GM19193 (cell line): Measurements from ENCODE around the gene RTP3.

ENCODE experiments used
- POLR2A ChIP-seq: IDR thresholded peaks from 4 replicates; pipeline ENCODE4 v1.6.1; 2011; ENCODE audit not compliant: insufficient read depth, insufficient read length; ENCODE audit errors: extremely low read depth

The RTP3 gene

DNA sequence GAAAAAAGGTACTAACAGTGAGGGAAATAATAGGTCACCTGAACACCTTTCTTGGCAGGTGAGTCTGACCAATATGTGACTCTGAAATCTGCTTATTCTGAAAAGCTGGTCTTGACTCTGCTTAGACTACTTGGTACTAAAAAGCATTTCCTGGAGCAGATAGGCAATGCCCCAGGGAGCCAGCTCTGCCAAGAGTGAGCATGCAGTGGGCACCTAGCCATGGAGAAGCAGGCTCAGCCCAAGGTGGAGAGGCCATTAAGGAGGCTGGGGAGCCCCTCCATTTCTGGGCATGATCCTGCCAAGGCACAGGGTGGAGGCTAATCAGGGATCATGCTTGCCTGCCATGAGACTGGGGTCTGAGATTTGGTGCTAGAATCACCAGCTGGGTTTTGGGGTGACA lies 31.5 kb upstream of the RTP3 start:
- TF ChIP-seq POLR2A, result no peak

DNA sequence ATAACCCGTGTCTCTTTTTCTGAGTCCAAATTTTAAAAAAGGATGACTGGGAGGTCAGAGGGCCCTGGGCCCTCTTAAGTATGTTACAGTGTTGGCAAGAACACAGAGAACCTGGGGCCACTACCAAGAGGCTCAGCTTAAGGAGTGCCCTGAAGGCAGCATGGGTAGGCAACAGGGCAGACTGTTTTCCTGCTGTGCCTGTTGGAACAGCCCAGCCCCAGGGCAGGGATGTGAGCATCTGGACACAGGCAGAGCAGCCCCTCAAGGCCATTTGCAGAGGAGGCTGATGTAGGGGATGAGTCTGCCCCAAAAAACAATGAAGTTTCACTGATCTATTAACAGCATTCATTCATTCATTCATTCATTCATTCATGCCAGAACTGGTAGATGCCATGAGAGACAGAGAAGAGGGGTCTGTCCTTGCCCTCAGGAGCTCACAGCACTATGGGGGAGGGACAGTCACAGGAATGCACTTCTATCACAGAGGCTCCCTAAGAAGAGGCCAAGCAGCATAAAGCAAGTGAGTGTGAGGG lies 30.8 kb upstream of the RTP3 start:
- no peak for TF ChIP-seq POLR2A

DNA sequence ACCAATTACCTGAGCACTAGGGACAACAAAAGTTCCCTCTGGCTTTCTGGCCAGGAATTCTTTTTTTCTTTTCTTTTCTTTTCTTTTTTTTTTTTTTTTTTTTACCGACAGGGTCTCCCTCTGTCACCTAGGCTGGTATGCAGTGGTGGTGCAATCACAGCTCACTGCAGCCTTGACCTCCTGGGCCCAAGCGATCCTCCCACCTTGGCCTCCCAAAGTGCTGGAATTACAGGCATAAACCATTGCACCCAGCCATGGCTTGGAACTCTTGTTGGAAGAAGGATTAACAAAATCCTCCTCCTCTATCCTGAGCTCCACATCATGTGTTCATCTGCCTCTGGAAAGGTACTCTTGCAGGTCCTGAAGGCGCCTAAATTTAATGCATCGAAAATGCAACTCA lies 30.2 kb upstream of the RTP3 start:
- TF ChIP-seq POLR2A, result no peak

DNA sequence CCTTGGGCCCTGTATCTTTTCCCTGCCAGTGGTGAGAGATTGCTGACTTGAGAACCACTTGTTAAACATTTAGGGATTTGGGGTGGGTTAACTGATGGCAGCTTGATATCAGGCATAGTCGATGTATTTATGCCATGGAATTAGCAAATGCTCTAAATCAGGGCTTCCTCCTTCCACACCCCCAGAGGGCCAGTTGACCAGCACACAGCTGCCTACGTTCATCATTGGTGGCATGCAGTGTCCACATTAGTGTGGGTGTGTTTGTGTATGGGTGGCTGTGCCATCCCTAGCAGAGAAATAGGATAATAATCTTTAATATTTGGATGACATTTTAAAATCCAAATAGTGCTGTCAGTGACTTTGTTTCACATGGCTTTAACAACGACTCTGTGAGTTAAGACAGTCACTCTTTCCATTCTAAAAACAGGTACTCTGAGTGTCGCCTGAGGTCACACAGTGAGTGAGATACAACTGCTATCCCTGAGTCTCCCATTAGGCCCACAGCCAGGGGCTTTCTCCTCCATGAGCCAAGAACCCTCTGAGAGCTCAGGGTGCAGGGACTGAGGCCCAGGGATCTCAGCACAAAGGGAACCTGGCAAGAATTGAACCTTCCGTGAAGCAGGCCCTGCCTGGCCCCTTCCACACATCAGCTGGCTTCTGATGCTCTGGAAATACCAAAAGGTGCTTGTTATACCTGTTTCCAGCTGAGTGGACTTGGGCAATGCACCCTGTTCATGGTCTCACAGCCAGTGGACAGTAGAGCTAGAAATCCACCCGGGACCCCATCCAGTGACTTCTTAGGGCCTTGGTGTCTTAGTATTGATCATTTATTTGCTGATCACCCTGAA lies 28.8 kb upstream of the RTP3 start:
- no peak for TF ChIP-seq POLR2A

DNA sequence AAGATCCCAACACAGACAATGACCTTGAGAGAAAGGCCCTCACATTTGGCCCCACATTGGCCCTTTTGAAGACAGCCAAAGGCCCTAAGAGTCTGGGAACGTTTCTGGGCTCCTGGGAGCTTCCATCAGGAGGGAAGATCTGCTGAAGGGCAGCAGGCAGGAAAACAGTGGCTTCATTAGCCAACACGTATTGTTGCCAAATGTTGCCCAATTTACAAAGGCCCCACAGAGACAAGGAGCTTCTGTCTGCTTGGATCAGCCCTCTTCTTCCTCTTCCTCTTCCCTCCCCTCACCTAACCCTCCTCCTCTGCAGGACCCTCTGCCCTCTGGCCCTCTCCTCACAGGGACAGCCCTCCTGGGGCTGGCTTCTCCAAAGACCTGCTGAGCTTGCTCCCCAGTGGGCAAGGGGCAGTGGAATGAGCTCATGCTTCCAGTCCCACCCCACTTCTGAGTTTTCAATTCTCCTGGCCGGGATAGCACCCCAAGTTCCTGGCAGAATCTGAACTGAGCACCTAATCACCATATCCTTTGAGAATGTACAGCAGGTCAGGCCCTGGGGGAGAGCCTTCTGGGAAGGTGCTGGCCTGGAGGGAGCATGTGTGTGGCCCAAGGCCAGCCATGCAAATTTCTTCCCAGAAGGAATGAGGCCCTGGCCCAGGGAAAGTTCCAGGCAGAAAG lies 28.0 kb upstream of the RTP3 start:
- TF ChIP-seq POLR2A, result no peak

DNA sequence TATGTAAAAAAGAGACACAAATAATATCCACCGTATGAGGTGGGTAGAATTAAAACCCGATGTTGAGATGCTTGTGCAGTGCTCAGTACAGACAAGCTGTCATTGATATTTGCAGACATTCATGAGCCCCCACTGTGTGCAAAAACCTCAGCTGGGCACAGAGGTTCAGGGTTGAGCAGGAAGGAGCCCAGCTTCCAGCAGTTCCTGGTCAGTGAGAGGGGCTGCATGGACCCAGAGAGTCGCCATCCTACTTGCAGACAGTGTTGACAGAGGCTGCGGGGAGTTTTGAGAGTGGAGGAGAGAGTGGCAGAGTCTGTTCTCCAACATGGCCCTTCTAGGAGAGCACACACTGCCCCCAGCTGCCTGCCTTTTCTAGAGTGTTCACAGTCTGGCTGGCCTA lies 26.9 kb upstream of the RTP3 start:
- TF ChIP-seq POLR2A, result no peak

DNA sequence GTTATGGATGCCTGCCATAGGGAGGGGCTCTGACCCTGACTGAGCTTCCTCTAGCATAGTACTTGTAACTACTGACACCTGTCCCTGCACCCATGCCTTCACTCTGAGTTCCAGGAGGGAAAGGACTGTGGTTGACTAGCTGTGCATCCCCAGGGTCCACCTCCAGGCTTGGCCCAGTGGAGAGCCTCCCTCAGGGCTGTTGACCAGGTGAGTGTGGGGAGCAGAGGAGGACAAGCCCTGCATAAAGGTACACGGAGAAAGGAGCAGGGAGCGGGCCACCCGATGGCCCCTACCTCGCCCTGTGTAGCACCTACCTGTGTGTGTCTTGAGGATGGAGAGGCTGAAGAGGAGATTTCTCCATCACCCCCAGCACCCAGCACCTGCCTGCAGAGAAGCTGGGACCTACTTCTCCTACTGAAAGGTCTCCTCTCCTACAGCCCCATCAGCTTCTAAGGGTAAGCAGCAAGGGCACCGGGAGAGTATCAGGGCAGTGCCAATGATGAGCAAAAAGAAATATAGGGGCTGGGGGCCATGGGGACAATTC lies 26.3 kb upstream of the RTP3 start:
- TF ChIP-seq POLR2A, result no peak

DNA sequence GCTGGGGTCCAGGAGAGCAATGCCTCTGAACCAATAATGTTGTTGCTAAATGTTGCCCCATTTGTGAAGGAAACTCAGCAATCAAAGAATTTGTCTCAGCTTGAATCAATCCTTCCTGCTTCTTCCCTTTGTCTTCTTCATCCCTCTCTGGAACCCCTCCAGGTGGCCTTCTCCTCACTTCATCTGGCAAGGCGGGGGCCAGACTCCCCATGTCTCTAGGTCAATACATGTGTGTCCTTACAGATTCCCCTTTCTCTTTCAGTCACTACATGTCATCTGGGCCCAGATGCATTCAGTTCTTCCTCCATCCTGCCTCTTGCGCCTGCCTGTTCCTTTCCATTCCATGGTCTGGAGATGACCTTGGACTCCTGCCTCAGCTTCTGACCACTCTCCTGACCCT lies 25.0 kb upstream of the RTP3 start:
- TF ChIP-seq POLR2A, result no peak

DNA sequence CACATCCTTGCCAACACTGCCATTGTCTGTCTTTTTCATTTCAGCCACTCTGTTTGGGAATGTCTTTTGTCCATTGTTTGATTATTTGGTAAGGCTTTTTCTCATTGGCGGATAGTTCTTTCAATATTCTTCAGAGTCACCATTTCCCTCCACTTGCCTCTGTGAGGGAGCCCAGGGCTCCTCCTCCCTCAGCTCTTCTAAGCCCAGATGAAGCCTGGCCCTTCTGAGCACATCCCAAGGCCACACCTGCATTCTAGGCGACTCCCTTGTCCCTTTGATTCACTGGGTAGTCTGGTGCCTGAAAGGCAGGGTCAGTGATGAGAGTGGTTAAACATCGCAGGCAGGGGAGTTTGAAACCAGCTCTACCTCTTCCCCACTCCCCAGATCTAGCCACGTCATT lies 20.6 kb upstream of the RTP3 start:
- no peak for TF ChIP-seq POLR2A

DNA sequence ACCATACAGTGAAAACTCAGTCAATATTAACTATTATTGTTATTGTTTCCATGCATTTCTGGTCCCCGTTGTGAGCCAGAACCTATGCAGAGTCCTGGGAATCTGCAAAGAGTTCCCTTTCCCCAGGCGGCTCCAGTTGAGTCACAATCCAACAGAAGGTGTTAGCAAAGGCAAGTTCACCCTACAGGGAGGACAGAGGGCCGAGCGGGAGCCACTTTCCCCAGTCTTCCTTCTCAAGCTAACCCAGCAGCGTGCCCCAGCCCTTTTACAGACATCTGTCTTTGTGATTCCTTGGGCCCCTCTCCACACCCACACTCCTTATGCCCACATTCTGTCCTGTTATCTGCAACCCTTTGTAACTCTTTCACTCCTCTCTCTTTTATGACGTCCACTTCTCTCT lies 20.0 kb upstream of the RTP3 start:
- TF ChIP-seq POLR2A, result no peak

DNA sequence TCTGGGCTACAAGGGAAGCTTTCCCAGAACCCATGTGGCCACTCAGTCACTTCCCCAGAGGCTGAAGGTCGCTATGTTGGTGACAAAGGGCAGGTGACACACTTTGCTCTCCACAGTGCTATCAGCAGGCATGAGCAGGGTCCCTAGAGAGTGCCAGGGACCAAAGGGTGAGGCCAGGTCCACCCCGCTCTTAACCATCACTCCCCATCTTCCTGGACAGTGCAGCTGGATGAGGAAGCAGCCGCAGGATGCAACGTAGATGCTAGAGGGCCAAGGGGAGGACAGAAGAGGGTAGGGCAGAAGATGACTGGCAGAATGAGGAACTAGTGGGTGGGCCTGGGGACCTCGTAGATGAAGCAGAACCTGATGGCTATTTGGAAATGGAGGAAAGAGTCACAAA lies 19.4 kb upstream of the RTP3 start:
- no peak for TF ChIP-seq POLR2A

DNA sequence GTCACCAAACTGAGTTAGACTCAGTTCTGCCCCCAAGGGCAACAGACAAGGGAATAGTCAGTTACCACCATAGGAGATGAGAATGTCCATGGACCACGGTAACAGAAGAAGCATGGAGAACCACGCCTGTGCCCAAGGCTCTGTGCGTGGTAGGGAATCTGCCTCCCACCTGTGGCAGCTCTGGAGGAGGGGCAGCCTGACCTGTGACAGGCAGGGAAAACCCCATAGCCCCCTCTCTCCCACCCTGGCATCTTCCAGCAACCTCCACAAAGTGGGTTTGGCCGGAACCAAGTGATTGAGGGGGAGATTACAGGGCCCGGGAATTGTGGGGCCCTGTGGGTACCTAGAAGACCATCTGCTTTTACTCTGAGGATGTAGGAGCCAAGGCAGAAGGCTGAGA lies 18.8 kb upstream of the RTP3 start:
- no peak for TF ChIP-seq POLR2A

DNA sequence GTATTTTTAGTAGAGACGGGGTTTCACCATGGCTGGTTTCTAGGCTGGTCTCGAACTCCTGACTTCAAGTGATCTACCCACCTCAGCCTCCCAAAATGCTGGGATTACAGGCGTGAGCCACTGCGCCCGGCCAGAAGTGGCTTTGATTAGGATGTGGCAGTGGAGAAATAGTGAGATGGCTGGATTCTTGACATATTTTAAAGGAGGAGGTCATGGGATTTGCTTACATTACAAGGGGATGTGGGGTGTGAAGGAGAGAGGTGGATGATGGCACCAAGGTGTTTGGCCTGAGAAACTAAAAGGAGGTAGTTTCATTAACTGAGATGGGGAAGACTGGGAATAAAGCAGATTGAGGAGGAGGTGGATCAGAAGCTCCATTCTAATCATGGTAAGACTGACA lies 18.1 kb upstream of the RTP3 start:
- no peak for TF ChIP-seq POLR2A

DNA sequence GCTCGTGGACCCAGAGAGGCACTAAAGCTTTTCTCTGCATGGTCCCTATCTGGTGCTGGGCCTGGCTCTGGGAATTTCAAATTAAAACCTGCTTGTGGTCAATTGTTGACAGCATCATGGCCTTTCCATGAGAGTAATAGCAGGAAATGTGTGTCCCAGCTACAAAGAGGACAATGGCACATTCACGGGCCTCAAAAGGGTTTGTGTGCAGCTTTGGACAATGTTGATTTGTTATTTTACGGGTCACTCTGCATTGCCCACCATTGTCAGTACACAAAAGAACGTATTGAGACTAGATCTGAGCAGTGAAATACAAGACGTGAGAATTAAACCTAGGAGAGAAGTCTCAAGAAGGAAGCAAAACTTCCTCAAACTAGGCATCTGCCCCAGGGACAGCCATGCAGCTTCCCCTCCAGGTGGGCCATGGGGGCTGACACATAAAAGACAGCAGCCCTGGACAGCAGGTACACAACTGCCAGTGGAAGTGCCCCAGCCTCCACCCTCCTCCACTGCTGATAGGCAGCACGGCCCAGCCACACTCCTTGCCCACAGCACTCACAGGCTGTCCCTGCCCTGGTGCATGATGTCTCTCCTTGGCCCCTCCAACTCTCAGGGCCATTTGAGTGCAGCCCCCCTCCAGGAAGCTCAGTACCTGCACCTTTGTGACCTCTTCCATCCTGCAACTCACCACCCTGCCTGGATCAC lies 17.1 kb upstream of the RTP3 start:
- TF ChIP-seq POLR2A, result no peak

DNA sequence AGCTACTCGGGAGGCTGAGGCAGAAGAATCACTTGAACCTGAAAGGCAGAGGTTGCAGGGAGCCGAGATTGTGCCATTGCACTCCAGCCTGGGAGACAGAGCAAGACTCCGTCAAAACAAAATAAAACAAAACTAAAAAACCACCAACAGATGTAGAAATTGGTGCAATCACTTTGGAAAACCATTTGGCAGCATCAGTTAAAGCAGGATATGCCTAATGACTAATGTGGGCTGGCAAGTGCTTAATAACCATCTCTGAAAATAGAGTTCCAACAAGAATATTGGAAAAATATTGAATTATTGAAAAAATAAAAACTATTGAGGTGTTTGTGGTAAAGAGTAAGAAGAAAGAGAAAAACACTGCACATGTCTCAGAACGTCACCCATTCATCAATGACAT lies 16.1 kb upstream of the RTP3 start:
- no peak for TF ChIP-seq POLR2A

DNA sequence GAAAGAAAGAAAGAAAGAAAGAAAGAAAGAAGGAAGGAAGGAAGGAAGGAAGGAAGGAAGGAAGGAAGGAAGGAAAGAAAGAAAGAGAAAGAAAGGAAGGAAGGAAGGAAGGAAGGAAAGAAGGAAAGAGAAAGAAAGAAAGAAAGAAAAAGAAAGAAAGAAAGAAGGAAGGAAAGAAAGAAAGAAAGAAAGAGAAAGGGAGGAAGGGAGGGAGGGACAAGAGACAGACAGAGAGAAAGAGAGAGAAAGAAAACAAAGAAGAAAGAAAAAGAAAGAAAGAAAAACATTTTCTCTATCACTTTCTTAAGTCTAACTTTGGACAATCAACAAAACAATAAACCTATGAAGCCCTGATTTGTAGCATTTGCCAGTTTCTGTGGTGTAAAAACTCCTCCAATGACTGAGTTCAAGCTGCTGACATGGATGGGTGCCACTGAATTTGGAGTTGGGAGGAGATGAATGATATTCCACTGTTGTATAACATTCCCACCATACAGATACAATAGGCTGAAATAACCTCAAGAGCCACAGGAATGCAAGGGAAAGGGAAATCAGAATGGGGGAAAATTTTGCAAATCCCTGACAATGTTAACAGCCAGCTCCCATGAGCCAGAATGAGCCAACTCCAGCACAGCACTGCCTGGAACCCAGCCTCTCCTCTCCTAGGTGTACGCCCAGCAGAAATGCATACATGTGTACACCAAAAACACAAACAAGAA lies 15.0 kb upstream of the RTP3 start:
- no peak for TF ChIP-seq POLR2A

DNA sequence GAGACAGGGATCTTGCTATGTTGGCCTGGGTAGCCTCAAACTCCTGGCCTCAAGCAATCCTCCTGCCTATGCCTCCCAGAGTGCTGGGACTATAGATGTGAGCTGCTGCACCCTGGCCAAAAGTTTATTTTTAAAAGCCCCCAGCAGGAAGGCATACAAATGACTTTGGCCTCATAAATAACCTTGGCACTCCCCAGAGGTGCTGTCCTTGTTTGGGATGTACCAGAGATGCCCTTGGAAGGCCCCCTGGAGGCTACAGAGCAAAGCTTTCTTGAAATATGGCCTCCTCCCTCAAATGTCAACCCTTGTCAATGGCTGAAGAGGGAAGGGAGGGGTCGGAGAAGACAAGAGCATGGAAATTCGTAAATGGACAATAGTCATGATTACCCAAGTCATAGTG lies 14.0 kb upstream of the RTP3 start:
- TF ChIP-seq POLR2A, result no peak
